Activated gamma-delta T cell treated with anti-CD3 and anti-CD28 coated beads, Interleukin-2, amount 50 U/mL, for 16 hours (primary cell): ENCODE measurements around the gene PIK3R6.

Experiments
- DNase-seq: peaks from one replicate; pipeline ENCODE4 v3.0.0-alpha.2; 2020; ENCODE audit warnings: low read depth

Gene PIK3R6, protein sequence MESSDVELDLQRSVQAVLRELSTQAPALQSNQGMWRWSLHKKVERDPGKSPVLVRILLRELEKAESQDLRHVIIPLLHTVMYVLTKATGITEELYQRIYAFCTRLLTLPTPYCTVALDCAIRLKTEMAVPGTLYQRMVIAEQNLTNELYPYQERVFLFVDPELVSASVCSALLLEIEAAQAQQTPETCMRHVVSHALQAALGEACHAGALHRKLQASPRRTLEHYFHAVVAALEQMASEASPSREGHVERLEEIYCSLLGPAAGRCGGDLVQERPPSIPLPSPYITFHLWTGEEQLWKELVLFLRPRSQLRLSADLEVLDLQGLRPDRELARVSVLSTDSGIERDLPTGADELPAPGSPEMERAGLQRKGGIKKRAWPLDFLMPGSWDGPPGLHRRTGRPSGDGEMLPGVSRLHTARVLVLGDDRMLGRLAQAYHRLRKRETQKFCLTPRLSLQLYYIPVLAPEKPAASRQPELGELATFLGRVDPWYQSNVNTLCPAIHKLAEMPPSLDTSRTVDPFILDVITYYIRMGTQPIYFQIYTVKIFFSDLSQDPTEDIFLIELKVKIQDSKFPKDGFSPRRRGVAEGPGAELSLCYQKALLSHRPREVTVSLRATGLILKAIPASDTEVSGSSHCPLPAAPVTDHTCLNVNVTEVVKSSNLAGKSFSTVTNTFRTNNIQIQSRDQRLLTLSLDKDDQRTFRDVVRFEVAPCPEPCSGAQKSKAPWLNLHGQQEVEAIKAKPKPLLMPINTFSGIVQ

DNA sequence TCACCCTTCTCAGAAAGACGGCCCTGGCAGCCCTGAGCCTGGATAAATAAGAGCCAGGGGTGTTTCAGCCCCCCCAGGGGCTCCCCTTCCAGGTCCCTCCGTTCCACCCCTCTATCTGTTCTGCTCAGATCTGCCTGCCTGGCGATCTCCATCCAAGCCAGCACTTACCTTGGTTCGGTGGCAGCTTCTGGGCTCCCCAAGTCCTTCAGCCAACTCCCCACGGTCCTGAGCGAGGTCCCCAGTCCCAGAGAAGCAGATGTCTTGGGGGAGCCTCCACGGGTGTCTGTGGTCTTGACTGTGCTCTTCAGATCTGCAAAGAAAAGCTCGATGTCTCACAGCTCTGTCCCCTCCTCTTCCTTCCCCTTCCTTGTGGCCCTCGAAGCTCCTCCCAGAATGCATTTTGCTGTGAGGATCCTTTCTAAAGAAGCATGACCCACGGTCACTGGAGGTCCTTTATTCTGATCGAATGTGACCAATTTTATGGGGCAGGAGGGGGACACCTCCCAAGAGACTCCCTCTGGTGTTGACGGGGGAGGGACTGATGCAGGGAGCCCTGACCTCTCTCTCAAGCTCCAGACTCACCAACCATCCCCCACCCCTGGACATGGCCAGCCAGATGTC, at the start of gene PIK3R6:
Gene PIK3R6 (minus strand): TSS at position 314 of the 621 bp plus-strand sequence. CDS start 17,880 bp downstream, outside the sequence.
- no peak for DNase-seq

DNA sequence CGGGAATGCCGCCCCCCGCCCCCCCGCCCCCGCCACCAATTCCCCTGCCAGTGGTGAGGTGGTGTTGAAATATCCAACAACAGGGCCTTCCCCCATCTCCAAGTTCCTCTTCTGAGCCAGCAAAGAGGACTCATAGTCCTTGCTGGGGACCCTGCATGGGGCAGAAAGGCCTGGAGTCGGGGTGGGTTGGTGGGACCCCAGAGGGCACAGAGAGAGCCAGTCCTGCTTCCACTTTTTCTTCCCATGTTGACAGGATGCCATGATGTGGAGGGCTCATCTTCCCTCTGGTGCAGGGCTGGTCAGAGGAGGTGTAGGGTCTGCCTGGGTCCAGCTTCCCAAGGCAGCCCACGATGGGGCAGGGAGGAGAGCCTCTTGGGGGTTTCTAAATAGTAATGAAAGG, 49.0 kb upstream of the PIK3R6 start:
- no peak for DNase-seq

DNA sequence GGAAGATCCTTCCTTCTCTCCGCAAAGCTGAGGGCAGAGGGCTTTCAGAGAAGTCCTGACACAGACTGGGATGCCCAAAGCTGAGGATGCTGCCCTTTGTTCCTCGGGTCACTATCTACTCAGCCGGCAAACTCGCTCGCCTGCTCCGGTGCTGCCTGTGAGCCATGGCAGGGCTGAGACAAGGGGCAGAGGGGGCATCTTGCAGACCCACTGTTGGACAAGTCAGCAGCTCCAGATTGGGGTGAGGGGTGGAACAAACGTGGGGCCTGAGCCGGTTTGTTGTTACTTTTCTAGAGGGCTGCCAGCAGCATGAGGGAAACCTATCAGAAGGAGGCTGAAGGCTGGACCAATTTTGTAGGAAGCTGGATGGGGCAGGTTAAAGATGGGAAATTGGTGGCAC, 47.1 kb upstream of the PIK3R6 start:
- DNase-seq = no peak

DNA sequence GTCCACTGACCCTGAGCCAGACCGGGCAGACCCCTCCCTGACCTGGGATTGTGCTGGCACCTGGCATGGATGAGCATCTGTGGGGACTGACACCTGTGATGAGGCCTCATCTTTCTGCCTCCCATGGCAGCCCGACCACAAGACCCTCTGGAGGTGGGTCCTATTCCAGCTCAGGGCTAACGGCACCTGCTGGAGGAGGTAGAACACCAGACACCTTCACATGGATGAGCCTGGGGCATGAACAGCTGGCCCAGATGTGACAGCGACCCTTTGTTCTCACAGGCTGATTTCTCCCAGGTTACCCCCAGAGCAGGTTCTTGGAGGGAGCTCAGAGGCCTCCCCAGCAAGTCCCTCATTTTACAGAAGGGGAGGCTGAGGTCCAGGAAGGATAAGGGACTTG, 46.4 kb upstream of the PIK3R6 start:
- DNase-seq = no peak

DNA sequence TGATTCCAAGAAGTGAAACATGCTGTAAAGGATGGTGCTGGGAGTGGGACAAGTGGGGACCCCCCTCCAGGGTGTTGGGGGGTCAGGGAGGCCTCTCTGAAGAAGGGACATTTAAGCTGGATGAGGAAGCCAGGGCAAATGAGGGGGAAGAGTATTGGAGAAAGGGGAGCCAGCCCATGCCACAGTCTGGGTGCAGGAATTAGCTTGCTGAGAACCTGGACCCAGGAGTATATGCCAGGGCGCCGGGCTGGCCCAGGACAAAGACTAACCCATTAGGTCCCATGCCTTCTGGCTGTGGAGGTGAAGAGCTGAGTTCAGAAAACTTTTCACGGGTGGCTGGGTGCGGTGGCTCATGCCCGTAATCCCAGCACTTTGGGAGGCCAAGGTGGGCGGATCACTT, 45.6 kb upstream of the PIK3R6 start:
- DNase-seq = no peak

DNA sequence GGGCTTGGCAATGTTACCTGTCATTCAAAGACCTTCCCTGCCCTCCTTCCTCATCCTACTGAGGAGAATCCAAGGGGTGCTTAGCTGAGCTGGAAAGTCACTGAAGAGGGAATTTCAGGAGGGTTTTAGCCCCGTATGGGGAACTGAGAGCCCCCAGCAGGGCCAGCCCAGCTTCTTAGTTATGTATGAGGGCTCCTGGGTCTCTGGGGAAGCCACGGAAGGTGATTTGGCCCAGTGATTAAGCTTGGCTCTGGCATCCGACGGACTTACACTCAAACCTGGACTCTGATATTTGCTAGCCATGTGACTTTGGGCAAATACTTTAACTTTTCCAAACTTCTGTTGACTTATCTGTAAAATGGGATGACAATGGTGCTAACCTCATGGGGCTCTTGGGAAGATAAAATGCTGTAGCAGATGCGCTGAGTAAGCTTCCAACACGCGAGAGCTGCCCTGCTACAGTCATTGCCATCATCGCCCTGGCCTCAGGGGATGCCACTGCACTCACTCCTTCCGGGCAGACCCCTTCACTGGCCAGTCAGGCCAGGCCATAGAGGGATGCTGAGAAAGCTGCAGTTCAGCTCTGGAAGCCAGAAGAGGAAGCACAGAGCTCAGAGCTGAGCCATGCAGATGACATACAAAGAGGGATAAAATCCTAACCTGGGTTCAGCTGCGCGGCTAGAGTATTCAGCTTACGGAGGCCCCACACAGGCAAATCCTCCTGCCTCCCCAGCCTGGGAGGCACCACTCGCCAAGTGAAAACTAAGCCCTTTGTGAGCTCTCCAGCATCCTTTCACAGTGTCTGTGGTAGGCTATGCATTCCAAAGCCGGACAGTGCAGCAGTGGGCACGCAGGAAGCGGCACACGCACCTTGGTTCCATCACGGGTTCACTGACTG, 44.9 kb upstream of the PIK3R6 start:
- DNase-seq = no peak

DNA sequence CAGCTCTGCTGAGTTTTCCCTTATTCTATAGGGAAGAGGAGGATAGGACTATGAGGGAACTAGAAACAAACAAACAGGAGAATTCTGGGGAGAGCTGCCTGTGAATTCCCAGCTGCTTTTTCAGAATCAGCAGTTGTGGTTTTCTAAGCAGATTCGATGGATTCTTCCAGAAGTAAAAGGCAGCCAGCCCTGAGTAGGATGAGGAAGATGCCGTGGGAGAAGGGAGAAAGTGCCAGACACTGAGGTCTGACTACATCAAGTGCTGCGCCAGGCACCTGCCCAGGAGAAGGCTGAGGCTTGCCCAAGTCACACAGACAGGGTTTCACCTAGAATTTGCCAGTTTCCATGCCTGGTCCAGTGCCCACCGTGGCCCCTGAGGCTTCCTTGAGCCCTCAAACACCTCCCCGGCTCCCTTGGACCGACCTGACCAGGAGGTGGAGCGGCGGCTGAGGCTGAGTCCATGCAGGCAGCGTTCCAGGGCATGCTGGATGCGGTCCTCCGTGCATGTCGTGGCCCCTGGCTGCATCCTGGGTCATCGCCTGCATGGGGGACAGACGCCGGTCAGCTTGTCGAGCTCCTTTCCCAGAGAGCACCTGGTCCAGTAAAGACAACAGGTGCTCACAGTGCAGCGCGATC, 43.6 kb upstream of the PIK3R6 start:
- no peak for DNase-seq

DNA sequence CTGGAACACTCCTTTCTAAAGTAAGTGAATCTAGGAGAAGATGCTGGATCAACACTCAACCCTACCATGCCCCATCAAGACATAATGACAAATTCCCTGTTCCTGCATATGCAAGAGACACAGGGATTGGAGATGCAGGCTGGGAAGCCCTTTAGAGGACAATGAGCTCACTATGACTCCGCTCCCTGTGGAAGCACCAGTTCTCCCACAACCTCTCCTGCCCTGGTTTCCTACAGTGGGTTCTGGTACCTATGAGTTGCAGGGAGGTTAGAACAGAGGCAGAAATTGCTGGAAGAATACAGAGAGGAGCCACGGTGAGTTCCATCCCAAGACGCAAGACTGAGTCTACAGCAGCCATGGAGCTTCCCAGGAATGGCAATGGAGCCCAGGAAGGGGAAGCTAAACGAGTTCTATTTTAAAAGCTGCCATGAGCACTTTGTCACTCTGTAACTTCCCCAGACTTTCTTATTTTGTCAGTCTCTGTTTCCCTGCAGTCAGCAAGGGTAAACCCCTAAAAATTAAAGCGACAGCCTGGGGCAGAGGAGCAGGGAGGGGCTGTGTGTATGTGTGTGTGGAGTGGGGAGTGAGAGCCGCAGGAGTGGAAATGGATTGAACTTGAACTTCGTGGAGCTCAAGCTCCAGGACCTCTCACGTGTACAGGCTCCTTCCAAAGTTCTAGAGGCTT, 42.3 kb upstream of the PIK3R6 start:
- DNase-seq = no peak

DNA sequence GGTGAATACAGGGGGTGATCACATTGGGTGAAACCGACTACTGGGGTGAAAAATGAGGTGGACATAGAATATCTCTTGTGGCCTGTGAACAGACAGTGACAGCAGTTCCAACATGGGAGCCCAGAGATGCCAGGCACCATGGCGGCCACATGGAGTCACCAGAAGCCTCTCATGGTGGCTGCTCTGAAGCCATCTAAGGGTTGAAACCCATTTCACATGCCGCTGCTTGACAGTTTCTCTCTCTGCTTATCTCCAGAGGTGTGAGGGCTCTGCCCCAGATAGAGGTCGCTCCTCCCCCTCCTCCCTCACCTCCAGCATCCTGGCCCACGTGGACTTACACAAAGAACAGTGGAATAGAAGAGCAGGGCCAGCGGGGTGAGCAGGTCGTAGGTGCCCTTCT, 37.9 kb upstream of the PIK3R6 start:
- no peak for DNase-seq

DNA sequence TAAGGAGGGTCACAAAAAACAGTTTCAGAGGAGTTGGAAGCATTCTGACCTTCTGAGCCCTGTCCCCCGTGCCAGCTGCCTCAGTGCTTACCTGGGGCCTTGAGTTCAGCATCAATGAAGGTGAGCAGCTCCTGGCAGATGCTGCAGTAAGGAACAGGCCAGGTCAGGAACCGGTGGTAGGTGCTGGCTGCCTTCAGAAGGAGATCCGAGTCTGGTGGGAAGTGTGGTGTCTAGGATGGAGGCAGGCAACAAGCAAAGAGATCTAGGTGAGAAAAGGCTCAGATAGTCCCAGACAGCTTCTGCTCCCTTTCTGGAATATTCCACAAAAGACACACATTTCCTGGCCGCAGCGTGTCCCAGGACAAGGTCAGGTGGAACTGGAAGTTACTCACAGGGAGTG, 37.2 kb upstream of the PIK3R6 start:
- no peak for DNase-seq

DNA sequence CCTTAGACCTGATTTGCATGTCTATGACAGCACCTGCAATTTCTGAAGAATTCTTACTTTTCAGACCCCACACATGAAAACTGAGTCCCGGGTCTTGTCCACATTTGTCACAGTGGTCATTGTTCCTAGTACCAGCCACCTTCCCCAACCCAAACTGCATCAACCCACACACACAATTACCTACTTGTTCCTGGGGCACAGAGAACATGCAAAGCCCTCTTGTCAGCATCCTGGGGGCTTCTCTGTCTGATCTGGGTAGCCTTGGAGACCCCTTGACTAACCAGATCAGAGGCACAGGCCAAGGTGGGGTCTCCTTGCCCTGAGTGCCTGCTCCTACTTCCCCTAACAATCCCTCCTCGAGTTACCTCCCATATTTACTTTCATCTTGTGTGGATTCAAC, 36.7 kb upstream of the PIK3R6 start:
- DNase-seq = no peak

DNA sequence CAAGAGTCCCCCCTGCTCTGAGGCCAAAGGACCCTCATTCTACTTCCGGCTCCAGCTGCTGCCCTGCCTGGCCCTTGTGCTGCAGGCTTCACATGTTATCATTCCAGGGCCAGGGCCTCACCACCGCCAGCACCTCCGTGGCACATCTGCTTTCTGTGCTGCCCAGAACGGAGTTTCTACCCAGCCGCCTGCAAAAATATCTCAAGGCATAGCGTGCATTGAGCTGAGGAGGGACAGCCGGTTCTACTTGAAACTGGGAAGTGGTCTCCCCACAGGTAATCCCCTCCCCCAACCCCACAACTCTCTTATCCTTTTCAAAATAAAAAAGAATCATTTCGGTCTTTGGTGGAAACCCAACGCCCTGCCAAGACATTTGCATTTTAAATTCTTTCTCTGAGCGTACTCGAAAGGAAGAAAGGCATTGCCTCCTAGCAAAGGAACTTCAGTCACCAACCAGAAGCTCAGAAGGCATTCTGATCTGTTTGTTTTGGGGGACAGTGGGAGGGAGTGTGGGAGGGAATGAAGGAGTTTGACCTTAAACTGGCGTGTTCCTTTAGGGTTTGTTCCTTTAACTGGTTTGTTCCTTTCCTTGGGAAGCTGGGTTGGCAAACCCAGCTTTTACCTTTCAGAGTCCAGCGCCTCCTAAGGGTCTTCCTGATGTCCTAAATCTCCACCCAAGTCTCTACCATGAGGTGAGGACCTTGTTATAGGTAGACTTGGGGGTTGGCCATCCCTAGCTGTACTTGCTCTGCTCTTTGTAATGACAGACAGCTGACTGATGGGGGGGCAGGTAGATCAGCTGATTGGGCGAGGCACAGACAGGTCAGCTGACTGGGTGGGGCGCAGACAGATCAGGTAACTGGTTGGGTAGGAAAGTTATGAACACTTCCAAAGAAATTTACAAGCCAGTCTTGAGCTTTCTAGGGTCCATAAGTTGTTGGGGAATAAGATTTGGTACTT, 33.4 kb upstream of the PIK3R6 start:
- DNase-seq = no peak

DNA sequence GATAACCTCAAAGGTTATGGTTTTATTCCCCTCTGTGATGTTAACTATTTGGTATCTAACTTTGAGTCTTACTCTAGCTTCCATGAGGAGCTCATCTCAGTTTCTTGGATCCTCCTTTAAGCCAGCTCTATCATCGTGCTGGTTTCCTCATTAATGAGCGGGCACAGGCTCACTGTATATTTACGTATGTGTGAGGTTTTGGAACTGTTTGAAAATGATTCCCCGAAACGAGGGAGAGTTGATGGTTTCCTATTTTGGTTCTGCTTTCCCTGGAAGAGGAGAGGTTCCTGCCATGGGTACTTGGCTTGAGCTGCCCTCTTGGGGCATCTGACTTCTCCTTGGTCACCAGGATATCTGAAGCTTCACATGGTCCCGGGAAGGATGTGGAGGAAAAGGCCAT, 32.7 kb upstream of the PIK3R6 start:
- no peak for DNase-seq

DNA sequence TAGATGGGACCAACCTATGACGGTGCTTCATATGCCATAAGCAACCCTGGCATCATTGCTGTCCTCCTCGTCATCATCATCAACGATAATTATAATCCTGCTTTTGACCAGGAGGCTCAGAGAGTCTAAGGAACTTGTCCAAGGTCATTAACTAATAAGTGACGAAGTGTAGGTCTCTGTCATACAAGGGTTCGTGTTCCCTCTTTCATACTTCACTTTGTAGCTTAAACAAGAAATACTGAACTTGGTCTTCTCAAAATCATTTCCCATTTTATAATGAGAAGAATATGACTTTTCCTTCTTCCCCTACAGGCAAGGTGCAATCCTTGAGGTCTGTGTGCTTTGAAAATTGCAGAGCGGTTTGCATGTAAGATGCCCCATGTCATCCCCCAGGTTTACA, 31.2 kb upstream of the PIK3R6 start:
- no peak for DNase-seq

DNA sequence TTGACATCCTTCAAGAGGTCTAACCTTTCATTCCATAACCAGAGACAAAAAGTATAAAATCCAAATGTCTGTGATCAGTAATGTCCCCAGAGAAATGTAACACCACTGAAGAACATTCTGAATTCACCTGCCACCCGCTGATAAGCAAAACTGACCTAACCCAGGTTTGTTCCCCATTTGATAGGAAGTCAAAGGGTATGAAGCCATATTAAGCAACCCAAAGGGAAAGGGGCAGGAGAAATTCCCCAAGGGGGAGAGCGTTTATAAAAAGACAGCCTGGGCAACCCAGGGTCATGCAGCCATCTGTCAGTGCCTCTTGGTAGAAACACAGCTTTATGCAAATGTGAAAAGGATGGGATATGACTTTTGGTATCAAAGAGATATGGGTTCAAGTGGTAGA, 30.7 kb upstream of the PIK3R6 start:
- no peak for DNase-seq

DNA sequence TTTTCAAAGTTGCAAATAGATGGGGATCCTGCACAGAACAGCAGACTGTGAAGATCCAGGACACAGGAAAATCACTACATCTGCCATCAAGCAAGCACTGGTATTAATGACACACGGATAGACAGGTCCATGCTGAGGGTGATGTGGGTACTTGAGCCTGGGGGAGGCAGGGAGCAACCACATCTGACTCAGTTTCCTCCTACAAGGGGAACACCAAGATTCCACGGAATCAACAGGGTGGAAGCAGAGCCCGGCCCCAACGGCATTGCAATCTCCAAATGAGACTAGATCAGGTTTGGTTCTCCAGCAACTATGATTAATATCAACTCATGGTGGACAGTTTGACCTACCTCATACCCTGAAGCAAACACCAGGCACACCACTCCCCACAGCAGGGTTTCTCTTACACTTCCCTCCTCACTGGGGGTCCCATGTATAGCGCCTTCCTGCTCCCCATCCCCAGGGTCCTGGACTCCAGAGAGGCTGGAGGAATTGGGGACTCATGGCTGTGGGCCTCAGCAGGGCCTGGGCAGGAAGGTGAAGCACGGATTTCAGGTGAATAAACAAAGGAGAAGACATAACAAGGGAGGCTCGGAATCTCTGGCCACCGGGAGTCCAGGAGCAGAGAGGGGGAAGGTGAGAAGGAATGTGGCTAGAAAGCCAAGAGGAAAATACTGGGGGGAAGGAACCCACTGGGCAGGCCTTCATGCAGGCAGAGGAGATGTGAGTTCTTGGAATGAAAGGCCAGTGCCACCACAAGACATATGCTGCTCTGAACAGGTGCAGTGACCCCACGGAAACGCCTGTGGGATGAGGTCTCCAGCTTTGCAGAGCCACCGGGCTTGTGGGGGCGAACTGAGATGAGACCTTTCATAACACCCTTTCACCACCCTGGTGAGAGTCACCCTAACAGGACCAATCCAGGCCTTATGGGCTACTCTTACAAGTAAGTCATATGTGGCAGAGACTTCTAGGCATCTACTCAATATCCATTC, 29.5 kb upstream of the PIK3R6 start:
- DNase-seq = no peak

DNA sequence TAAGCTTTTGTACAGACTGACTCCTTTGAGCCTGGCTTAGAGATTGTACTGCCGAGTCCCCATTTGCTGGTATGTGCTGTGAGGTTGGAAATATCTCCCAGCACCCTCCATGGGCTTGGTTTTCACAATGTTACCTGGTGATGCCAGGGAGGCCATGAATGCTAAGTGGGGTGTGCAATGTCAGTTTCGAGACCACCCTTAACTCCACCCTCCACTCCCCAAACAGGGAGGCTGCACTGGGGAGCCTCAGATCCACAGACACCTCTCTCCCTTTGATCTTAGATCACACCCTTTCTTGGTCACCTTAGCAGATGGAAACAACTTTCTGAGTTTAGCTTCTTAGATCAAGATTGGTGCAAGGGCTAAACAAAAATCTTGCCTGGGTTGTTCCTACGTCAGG, 28.6 kb upstream of the PIK3R6 start:
- no peak for DNase-seq
